Stimulated activated CD8-positive, alpha-beta memory T cell treated with anti-CD3 and anti-CD28 coated beads, Interleukin-7, amount 100 ng/mL, for 24 hours (primary cell): ENCODE measurements around the gene AFMID.
"Not testable (repeated sequence)": the region's sequence is repeated elsewhere in the genome, so short reads cannot be mapped to it uniquely, and the experiment has no call there.

Source experiments
- DNase-seq: peaks from one replicate; pipeline ENCODE4 v3.0.0-alpha.2; 2020; ENCODE audit warnings: low read depth

AFMID gene

GRCh38 chr17:78223765-78224164, 36.6 kb downstream of the AFMID start:
- DNase-seq, result no peak

DNA sequence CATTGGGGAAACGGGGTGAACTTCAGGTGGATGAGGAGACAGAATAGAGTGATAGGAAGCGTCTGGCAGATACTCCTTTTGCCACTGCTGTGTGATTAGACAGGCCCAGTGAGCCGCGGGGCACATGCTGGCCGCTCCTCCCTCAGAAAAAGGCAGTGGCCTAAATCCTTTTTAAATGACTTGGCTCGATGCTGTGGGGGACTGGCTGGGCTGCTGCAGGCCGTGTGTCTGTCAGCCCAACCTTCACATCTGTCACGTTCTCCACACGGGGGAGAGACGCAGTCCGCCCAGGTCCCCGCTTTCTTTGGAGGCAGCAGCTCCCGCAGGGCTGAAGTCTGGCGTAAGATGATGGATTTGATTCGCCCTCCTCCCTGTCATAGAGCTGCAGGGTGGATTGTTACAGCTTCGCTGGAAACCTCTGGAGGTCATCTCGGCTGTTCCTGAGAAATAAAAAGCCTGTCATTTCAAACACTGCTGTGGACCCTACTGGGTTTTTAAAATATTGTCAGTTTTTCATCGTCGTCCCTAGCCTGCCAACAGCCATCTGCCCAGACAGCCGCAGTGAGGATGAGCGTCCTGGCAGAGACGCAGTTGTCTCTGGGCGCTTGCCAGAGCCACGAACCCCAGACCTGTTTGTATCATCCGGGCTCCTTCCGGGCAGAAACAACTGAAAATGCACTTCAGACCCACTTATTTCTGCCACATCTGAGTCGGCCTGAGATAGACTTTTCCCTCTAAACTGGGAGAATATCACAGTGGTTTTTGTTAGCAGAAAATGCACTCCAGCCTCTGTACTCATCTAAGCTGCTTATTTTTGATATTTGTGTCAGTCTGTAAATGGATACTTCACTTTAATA, 37.3 kb downstream of the AFMID start:
- DNase-seq, result no peak

DNA sequence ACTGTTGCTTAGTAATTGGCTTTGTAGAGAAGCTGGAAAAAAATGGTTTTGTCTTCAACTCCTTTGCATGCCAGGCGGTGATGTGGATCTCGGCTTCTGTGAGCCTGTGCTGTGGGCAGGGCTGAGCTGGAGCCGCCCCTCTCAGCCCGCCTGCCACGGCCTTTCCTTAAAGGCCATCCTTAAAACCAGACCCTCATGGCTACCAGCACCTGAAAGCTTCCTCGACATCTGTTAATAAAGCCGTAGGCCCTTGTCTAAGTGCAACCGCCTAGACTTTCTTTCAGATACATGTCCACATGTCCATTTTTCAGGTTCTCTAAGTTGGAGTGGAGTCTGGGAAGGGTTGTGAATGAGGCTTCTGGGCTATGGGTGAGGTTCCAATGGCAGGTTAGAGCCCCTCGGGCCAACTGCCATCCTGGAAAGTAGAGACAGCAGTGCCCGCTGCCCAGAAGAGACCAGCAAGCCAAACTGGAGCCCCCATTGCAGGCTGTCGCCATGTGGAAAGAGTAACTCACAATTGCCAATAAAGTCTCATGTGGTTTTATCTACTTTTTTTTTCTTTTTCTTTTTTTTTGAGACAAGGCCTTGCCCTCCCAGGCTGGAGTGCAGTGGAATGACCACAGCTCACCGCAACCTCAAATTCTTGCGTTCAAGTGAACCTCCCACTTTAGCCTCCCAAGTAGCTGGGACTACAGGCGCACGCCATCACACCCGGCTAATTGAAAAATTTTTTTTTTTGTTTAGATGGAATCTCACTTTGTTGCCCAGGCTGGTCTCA, 38.1 kb downstream of the AFMID start:
- DNase-seq, result no peak

DNA sequence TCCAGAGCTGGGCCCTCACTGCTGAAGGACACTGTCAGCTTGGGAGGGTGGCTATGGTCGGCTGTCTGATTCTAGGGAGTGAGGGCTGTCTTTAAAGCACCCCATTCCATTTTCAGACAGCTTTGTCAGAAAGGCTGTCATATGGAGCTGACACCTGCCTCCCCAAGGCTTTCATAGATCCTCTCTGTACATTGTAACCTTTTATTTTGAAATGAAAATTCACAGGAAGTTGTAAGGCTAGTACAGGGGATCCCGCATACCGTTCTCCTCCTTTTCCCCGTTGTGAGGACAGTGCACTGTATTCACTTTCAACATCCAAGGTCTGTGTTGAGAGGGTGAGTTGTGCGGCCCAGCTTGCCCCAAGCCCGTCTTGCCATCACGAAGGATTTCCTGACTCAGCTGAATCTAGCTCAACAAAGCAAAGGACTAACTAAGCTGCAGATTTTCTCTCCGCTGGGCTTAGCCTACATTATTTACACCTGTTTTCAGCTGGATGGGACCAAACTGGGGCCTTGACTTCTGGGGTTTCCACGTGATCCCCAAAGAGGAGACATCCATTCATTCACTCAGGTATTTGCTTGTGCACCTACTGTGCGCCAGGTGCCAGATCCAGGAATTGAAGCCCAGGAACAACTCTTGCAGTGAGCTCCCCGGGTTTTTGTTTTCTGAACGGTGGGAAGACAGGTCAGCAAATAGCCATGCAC, 39.0 kb downstream of the AFMID start:
- DNase-seq, result no peak

- no peak for DNase-seq
These were observed 39.7 kb downstream of the AFMID start for GRCh38 chr17:78226759-78227454.

GRCh38 chr17:78227455-78227916, 40.3 kb downstream of the AFMID start:
- no peak for DNase-seq

- DNase-seq, result no peak
These were observed 41.0 kb downstream of the AFMID start for GRCh38 chr17:78228176-78228575.

- no peak for DNase-seq
These were observed 43.2 kb downstream of the AFMID start for GRCh38 chr17:78230252-78230962.

GRCh38 chr17:78230996-78231935, 44.1 kb downstream of the AFMID start, which contains the start of gene TMEM235:
Gene TMEM235, plus strand, starts transcription at chr17:78231631. Its CDS starts 393 bp downstream, at chr17:78232024.
- no peak for DNase-seq

GRCh38 chr17:78231991-78232858, 45.1 kb downstream of the AFMID start:
- DNase-seq, result no peak

DNA sequence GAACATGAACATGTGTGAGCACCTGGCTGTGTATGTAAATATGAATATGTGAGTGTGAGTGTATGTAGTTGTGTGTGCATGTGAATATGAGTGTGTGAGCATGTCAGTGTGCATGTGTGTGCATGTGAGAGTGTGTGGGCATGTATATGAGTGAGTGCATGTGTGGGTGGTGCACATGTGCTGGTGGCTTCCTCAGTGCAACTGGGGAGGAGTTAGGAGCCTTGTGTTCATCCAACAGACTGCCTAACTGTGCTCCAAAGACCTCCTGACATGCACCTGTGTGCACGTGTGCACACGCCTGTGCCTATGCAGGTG, 45.7 kb downstream of the AFMID start:
- DNase-seq, result no peak

- no peak for DNase-seq
These were observed 46.5 kb downstream of the AFMID start for GRCh38 chr17:78233678-78234077.

DNA sequence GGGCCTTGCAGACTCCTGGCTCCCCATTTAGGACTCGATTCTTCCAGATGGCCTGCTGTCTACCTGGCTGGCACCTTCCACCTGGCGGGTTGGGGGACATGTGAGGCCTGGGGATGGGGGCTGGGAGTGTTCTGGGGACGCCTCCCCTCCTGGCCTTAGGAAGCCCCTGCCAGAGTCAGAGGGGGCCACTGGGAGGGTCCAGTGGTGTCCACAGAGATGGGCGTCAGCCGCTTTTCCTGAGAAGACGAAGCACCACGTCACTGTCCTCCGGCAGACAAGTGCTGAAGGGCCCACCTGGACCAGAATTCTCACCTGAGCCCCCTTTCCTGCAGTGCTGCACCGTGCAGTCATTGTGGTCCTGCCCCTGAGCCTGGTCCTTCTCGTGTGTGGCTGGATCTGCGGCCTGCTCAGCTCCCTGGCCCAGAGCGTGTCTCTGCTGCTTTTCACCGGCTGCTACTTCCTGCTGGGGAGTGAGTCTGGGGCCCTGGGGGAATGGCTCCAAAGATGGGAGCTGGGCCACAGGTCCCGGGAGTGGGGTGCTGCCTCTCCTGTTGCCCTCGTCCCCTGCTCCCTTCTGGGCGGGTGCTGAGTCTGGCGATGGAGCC, 47.2 kb downstream of the AFMID start:
- DNase-seq, result no peak

- not testable (repeated sequence) for DNase-seq
These were observed 47.9 kb downstream of the AFMID start for GRCh38 chr17:78235022-78235421.

DNA sequence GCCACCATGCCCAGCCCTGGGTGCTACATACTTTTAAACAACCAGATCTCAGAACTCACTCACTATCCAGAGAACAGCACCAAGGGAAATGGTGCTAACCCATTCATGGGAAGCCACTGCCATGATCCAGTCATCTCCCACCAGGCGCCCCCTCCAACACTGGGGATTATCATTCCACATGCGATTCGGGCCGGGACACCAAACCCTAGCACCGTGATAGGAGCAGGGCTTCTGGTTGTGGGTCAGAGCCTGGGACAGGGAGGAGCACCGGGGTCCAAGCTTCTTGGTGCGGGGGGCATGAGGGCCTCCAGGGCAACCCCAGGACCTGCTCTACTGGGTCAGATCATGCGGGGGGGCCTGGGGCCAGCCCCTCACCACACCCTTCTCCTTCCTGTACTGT, 48.7 kb downstream of the AFMID start:
- DNase-seq, result no peak

GRCh38 chr17:78236362-78237127, 49.4 kb downstream of the AFMID start:
- no peak for DNase-seq

DNA sequence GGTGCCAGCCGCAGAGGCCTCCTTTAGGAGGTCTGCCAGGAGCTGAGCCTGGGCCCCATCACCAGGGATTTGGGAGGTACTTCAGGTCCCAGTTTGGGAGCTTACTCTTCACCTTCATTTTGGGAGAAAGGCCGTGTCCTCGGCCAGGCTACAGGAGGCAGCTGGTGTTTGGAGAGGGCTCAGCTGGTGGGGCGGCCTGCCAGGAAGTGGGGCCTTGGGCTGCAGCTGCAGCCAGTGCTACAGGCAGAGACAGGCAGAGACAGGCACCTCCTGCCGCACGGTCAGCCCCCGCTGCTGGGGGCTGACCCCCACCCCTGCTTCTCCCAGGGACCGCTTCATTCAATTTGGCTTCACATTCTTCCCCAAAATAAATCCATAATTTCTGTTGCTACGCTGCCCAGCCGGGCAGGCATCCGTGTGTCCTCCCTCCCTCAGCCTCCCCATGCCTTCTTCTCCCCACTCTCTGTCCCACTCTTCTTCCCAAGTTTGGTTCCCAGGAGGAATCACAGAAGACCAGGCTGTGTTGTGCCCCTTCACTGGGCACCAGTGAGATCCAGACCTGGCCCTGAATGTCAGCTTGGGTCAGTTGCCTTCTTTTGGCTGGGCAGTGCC, 50.3 kb downstream of the AFMID start:
- DNase-seq, result no peak
